C4-2B (cell line): Measurements from ENCODE around the gene KCNQ5.

ENCODE experiments used
- H3K27ac ChIP-seq: fragments of 450-650 bp; 2 replicates; pipeline ENCODE4 v1.5.1; 2017
- CTCF ChIP-seq: fragments of 450-650 bp; conservative IDR thresholded peaks from 2 replicates; pipeline ENCODE4 v1.5.1; 2017; ENCODE audit warnings: mild to moderate bottlenecking
- ZFX ChIP-seq: fragments of 450-650 bp; IDR thresholded peaks from 2 replicates; pipeline ENCODE4 v1.6.1; 2017

KCNQ5 gene

GRCh38 chr6:73236144-73236750 is 614.4 kb downstream of the KCNQ5 start:
- TF ChIP-seq ZFX (no peak), CTCF (no peak)
- no peak overlapping the region for H3K27ac ChIP-seq

GRCh38 chr6:73240730-73241129 is 618.9 kb downstream of the KCNQ5 start:
- H3K27ac ChIP-seq = no peak overlapping the region
- no peak for TF ChIP-seq ZFX
- no peak for TF ChIP-seq CTCF

- TF ChIP-seq ZFX = no peak
- TF ChIP-seq CTCF = no peak
- H3K27ac ChIP-seq = no peak overlapping the region
Observed at GRCh38 chr6:73242001-73242400, 620.1 kb downstream of the KCNQ5 start.
